ENCODE data around the gene PI3. TPM values are rescaled to one million over a fixed set of nuclear protein-coding genes. Genes with fewer than 3 reads are reported as not detected.
"Not testable (repeated sequence)": the region's sequence is repeated elsewhere in the genome, so short reads cannot be mapped to it uniquely, and the experiment has no call there.

The PI3 gene
- total RNA-seq, 2 experiments from 2014 or later = not detected

DNA sequence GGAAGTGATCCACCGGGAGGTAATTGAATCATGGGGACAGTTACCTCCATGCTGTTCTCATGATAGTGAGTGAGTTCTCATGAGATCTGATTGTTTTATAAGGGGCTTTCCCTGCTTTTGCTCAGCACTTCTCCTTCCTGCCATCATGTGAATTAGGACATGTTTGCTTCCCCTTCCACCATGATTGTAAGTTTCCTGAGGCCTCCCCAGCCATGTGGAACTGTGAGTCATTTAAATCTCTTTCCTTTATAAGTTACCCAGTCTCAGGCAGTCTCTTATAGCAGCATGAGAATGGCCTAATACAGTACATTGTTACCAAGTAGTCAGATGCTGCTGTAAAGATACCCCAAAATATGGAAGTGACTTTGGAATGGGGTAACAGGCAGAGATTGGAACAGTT lies 19.9 kb upstream of the PI3 start:
- peaks cover 22% of the 10 kb centered on the region for H3K27me3 Mint-ChIP-seq (ENCODE audit: low read depth)
- DNase-seq; ATAC-seq; H3K36me3 Mint-ChIP-seq (ENCODE audit: low read depth); POLR2A ChIA-PET; H3K4me3 Mint-ChIP-seq; H3K4me1 Mint-ChIP-seq (ENCODE audit: low read depth); H3K27ac Mint-ChIP-seq: not testable (repeated sequence)
- CTCF ChIA-PET = interaction anchor here (1.5 kb wide), 1 partner anchor 9 kb away, joined by 3 read pairs; no protein-coding TSS in a partner anchor
- peaks cover 10% of the 10 kb centered on the region for H3K9me3 Mint-ChIP-seq (ENCODE audit: insufficient read depth)

DNA sequence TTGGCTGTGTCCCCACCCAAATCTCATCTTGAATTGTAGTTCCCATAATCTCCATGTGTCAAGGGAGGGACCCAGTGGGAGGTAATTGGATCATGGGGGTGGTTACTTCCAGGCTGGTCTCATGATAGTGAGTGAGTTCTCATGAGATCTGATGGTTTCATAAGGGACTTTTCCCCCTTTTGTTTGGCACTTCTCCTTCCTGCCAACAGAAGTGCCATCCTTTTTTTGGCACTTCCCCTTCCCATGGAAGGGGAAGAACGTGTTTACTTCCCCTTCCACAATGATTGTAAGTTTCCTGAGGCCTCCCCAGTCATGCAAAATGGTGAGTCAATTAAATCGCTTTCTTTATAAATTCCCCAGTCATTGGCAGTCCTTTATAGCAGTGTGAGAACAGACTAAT lies 18.0 kb upstream of the PI3 start:
- Mint-ChIP-seq H3K27ac (no peak overlapping the region), H3K27me3 (ENCODE audit: low read depth) (peaks cover 28% of the 10 kb centered on the region), H3K36me3 (ENCODE audit: low read depth) (no peaks in the 10 kb centered on the region), H3K4me1 (ENCODE audit: low read depth) (no peaks in the 10 kb centered on the region), H3K4me3 (no peak overlapping the region), H3K9me3 (ENCODE audit: insufficient read depth) (peaks cover 10% of the 10 kb centered on the region)
- no peak for ATAC-seq
- ChIA-PET CTCF (no interaction called here), POLR2A (no interaction called here)
- DNase-seq = no peak

DNA sequence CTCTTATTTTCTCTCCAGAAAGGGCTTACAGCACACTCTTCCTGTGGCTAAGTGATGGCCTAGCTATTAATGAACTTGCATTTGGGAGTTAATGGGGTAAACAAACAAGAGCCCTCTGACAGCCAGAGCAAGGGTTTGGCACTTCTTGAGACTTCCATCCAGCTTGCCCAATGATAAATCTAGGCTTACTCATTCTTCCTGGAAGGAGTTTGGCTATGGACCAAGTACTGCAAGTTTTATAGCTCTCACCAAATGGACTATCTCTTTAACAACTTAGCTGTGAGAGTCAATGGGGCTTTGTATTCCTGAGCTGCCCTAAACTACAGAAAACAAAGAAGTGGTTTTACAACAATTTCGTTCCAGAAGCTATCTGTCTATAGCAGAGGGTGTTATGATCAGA lies 16.7 kb upstream of the PI3 start:
- H3K36me3 Mint-ChIP-seq (ENCODE audit: low read depth) = no peaks in the 10 kb centered on the region
- H3K27ac Mint-ChIP-seq = no peak overlapping the region
- H3K9me3 Mint-ChIP-seq (ENCODE audit: insufficient read depth) = peaks cover 10% of the 10 kb centered on the region
- DNase-seq (no peak), ATAC-seq (no peak)
- CTCF ChIA-PET = interaction anchor here (1.0 kb wide), 1 partner anchor 19 kb away, joined by 3 read pairs; no protein-coding TSS in a partner anchor
- no peak overlapping the region for H3K4me3 Mint-ChIP-seq
- peaks cover 30% of the 10 kb centered on the region for H3K27me3 Mint-ChIP-seq (ENCODE audit: low read depth)
- H3K4me1 Mint-ChIP-seq (ENCODE audit: low read depth) = no peaks in the 10 kb centered on the region
- POLR2A ChIA-PET = no interaction called here

DNA sequence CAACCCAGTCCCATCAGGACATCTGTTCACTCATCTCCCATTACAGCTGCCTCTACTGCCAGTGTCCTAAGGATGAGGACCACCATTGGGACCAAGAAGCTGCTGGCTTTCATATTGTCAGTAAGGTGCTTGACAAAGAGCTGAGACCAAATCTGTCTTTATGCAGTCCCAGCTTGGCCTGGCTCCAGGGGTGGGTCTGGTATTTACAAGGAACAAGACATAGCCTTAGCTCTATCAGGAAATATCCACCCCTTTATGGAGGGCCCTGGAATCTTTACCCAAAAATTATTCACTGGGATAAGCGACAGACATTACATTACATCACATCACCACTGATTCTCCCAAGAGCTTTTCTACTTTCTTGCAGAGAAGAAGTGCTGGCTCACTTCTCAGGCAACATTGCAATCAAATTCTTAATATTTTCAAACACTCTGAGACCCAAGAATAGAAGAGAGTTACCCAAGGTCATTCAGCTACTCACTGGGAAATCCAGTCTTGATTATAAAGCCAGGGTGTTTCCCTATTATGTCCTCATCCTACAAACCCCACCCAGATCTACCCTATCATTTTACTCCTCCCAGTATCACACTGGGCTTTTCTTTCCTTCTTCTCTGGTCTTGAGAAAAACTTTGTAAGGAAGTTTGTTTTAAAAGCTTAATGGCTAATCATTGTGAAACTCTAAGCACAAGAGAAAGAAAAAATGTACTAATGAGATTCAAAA lies 11.5 kb upstream of the PI3 start:
- H3K4me1 Mint-ChIP-seq (ENCODE audit: low read depth) = no peaks in the 10 kb centered on the region

DNA sequence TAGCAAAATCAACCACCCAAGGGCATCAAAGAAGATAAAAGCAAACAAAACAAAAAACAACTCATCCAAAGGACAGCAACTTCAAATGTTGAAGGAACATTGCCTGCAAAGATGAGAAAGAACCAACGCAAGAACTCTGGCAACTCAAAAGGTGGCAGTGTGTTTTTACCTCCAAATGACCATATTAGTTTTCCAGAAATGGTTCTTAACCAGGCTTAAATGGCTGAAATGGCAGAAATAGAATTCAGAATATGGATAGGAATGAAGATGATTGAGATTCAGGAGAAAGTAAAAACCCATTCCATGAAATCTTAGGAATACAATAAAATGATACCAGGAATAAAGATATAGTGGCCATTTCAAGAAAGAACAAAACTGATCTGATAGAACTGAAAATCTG lies 9.8 kb upstream of the PI3 start:
- ChIA-PET POLR2A (no interaction called here), CTCF (no interaction called here)
- DNase-seq (no peak), ATAC-seq (no peak)
- H3K4me3 Mint-ChIP-seq = no peak overlapping the region
- H3K36me3 Mint-ChIP-seq (ENCODE audit: low read depth) = no peaks in the 10 kb centered on the region
- no peak overlapping the region for H3K27ac Mint-ChIP-seq
- no peaks in the 10 kb centered on the region for H3K9me3 Mint-ChIP-seq (ENCODE audit: insufficient read depth)
- H3K27me3 Mint-ChIP-seq (ENCODE audit: low read depth) = peaks cover 49% of the 10 kb centered on the region
- H3K4me1 Mint-ChIP-seq (ENCODE audit: low read depth) = no peaks in the 10 kb centered on the region

More for the DNA sequence above, 11.5 kb upstream of the PI3 start:
- Mint-ChIP-seq H3K27ac (no peak overlapping the region), H3K36me3 (ENCODE audit: low read depth) (no peaks in the 10 kb centered on the region), H3K27me3 (ENCODE audit: low read depth) (peaks cover 50% of the 10 kb centered on the region), H3K4me3 (no peak overlapping the region), H3K9me3 (ENCODE audit: insufficient read depth) (peaks cover 10% of the 10 kb centered on the region)
- ChIA-PET CTCF (interaction anchor here (0.6 to 1.1 kb wide), 3 partner anchors 8 to 362 kb away, joined by 3 read pairs; no protein-coding TSS in a partner anchor), POLR2A (no interaction called here)
- ATAC-seq (no peak), DNase-seq (no peak)

DNA sequence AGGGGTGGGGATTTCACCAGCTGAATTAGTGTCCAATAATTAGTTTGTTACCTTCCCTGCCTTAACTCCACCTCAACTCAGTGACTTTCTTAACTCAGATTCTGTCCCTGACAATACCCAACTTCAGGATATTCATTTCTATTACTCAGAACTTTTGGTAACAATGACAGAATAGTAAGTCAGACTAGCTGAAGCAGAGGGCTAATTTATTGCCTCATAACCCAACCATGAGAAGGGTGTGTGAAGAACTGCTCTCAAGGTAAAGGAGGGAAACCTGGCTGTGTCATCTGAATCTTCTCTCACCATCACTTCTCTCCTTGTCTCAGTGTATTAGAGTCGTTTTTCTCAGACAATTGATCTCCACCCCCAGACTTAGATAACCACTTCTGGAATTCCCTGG lies 1.2 kb upstream of the PI3 start:
- ATAC-seq (no peak), DNase-seq (no peak)
- no peaks in the 10 kb centered on the region for H3K36me3 Mint-ChIP-seq (ENCODE audit: low read depth)
- H3K27me3 Mint-ChIP-seq (ENCODE audit: low read depth) = peaks cover 26% of the 10 kb centered on the region
- ChIA-PET CTCF (interaction anchor here (1.0 kb wide), 1 partner anchor 120 kb away, joined by 4 read pairs; no protein-coding TSS in a partner anchor), POLR2A (no interaction called here)
- no peaks in the 10 kb centered on the region for H3K9me3 Mint-ChIP-seq (ENCODE audit: insufficient read depth)
- H3K27ac Mint-ChIP-seq = no peak overlapping the region
- no peak overlapping the region for H3K4me3 Mint-ChIP-seq
- no peaks in the 10 kb centered on the region for H3K4me1 Mint-ChIP-seq (ENCODE audit: low read depth)

DNA sequence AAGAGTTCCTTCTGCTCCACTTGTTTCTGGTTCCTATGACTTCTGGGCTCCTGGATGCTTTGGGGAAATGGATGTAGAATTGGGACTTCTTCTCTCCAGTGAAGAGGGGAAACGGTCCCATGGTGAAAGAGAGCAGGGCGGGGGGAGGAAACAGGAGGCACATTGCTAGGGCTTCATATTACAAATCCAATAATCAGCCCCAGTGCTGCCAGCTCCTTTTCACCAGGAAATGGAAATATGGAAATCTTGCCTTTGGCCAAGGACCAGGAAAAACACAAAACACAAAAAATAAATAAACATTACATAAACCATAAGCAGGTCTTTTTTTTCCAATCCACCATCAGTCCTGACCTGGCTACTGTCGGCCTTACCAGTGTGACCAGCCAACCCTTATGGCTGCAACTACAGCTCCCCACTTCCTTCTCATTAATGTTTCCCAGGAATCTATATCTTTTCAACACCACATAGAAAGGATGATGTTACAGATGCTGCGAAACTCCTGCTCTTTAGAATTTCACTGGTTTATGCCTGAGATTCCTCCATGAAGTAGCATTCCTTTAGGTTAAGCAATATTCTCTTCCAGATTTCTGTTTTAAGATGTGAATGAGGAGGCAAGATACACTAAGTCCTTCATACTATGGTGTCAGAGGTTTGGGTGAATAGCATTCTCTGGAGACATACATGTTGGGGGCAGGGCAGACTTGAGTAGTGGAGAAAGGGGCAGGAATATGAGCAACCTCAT lies 2.0 kb downstream of the PI3 start:
- Mint-ChIP-seq H3K27ac (no peak overlapping the region), H3K36me3 (ENCODE audit: low read depth) (no peaks in the 10 kb centered on the region), H3K4me1 (ENCODE audit: low read depth) (peaks cover 6% of the 10 kb centered on the region), H3K27me3 (ENCODE audit: low read depth) (peaks cover 12% of the 10 kb centered on the region), H3K4me3 (no peak overlapping the region), H3K9me3 (ENCODE audit: insufficient read depth) (no peaks in the 10 kb centered on the region)
- POLR2A ChIA-PET = no interaction called here
- no peak for ATAC-seq
- DNase-seq = no peak
- CTCF ChIA-PET = no interaction called here

DNA sequence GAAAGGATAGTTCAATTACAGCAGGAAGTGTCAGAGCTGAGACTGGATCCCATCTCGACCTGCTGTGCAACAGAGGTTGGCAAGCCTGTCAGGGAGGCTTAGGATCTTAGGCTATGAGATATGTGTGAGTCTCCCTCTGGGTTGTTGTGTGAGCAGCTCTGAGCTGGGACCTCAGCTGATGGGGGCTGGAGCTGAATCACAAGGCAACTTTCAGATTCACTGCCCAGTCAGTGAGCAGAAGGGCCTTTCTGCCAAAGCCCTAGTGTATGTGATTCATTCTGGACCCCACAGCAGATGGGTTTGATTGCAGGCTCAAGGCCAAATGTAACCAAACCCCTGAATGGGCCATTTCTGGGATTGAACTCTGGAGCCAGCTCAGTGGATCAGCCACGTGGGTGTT lies 4.5 kb downstream of the PI3 start:
- Mint-ChIP-seq H3K27ac (no peak overlapping the region), H3K4me3 (no peak overlapping the region), H3K27me3 (ENCODE audit: low read depth) (peaks cover 5% of the 10 kb centered on the region), H3K9me3 (ENCODE audit: insufficient read depth) (no peaks in the 10 kb centered on the region), H3K4me1 (ENCODE audit: low read depth) (peaks cover 6% of the 10 kb centered on the region), H3K36me3 (ENCODE audit: low read depth) (no peaks in the 10 kb centered on the region)
- ChIA-PET POLR2A (interaction anchor here (0.7 kb wide), 1 partner anchor 172 kb away, joined by 3 read pairs; no protein-coding TSS in a partner anchor), CTCF (interaction anchor here (1.0 kb wide), 1 partner anchor 135 kb away, joined by 3 read pairs; no protein-coding TSS in a partner anchor)
- ATAC-seq = no peak
- no peak for DNase-seq

DNA sequence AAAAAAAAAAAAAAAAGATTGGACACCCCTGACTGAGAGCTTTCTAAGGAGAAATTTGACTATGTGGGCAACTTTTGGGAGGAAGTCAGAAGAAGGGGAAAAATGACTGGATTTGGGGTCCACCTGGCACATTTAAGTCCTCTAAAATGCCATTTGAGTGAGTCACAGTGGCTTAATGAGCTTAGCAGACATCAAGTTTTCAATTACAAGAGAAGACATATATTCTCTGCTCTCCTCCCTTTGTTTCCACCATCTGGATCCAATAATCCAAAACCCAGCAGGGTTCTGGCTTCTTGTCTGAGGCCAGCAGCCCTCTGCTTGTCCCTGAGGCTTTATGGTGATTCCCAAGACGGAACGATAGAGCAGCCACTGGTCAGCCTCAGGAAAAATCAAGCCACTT lies 6.9 kb downstream of the PI3 start:
- Mint-ChIP-seq H3K36me3 (ENCODE audit: low read depth) (no peaks in the 10 kb centered on the region), H3K27me3 (ENCODE audit: low read depth) (peaks cover 7% of the 10 kb centered on the region), H3K27ac (no peak overlapping the region), H3K4me1 (ENCODE audit: low read depth) (peaks cover 6% of the 10 kb centered on the region), H3K9me3 (ENCODE audit: insufficient read depth) (no peaks in the 10 kb centered on the region), H3K4me3 (no peak overlapping the region)
- DNase-seq = no peak
- no peak for ATAC-seq
- ChIA-PET POLR2A (no interaction called here), CTCF (no interaction called here)

DNA sequence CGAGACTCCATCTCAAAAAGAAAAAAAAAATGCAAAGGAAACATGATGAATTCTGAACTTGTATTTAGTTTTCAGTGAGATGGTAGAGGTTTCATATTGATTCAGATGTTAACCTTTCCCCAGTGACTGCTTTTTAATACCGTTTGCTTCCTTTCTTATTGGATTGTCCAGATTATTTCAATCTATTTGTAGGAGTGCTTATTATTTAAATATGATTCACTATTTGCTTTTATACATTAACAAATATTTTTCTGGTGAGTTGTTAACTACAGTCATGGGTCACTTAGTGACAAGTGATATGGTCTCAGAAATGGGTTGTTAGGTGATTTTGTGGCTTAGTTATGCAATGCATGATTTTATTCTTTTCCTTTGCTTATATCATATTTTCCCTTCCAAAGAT lies 8.4 kb downstream of the PI3 start:
- DNase-seq (no peak), ATAC-seq (no peak)
- Mint-ChIP-seq H3K4me1 (ENCODE audit: low read depth) (peaks cover 6% of the 10 kb centered on the region), H3K27me3 (ENCODE audit: low read depth) (peaks cover 9% of the 10 kb centered on the region), H3K9me3 (ENCODE audit: insufficient read depth) (no peaks in the 10 kb centered on the region), H3K36me3 (ENCODE audit: low read depth) (no peaks in the 10 kb centered on the region), H3K27ac (no peak overlapping the region), H3K4me3 (no peak overlapping the region)
- ChIA-PET POLR2A (no interaction called here), CTCF (no interaction called here)

DNA sequence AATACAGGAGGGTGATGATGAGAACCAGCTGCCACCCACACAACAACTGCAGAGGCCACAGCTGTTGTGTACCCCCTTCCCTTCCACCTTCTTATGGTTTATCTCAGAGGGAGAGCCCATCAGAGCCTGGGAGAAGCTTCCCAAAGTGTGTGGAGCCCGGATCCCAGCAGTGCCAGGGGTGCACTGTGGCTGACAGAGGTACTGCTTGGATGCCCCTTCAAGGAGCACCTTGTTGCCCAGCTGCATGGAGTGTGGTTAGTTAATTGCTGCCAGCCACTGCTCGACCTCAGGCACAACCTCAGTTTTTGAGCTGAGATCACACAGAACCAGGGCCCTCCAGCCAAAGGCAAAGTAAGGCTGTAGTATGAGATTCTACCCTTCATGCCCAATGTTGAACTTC lies 13.0 kb downstream of the PI3 start:
- Mint-ChIP-seq H3K27me3 (ENCODE audit: low read depth) (peaks cover 22% of the 10 kb centered on the region), H3K36me3 (ENCODE audit: low read depth) (no peaks in the 10 kb centered on the region), H3K4me1 (ENCODE audit: low read depth) (no peaks in the 10 kb centered on the region), H3K9me3 (ENCODE audit: insufficient read depth) (no peaks in the 10 kb centered on the region), H3K4me3 (no peak overlapping the region), H3K27ac (no peak overlapping the region)
- POLR2A ChIA-PET = no interaction called here
- no peak for ATAC-seq
- CTCF ChIA-PET = interaction anchor here (1.3 kb wide), 1 partner anchor 58 kb away, joined by 3 read pairs; no protein-coding TSS in a partner anchor
- no peak for DNase-seq

DNA sequence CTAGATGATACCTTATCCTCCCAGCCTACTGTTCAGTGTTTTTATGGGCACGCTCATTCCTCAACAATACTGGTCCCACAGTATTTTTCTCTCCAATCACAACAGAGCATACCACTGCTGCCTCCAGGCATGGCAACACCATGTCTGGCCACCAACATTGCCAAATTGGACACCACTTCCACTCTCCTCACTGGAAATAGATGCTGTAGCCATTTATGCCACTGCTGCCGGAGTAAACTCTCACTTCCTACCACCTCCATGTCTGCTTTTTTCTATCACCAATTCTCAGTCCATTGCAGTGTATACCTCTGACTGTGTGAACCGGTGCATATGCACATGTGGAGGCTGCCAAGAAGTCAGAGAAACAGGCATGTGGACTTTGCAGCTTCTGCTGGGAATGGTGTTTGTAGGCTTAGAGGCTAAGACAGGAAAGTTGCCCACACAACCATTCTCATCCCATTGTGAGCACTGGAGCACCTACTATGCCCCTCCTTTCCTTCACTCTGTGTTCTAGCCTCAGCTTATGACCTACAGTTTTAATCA lies 14.4 kb downstream of the PI3 start:
- Mint-ChIP-seq H3K36me3 (ENCODE audit: low read depth) (no peaks in the 10 kb centered on the region), H3K9me3 (ENCODE audit: insufficient read depth) (no peaks in the 10 kb centered on the region), H3K4me1 (ENCODE audit: low read depth) (no peaks in the 10 kb centered on the region), H3K4me3 (no peak overlapping the region), H3K27ac (no peak overlapping the region), H3K27me3 (ENCODE audit: low read depth) (peaks cover 23% of the 10 kb centered on the region)
- CTCF ChIA-PET = interaction anchor here (1.6 kb wide), 1 partner anchor 105 kb away, joined by 4 read pairs; no protein-coding TSS in a partner anchor
- ATAC-seq = no peak
- DNase-seq = no peak
- POLR2A ChIA-PET = no interaction called here

All from activated CD8-positive, alpha-beta T cell treated with anti-CD3 and anti-CD28 coated beads, Interleukin-2, amount 10 ng/mL, durations not matched to agents 7 days and 5 days (primary cell).